ENCODE measurements around the gene ACP3. TPM values are rescaled to one million over a fixed set of nuclear protein-coding genes. Genes with fewer than 3 reads are reported as not detected.

ACP3 gene
- total and polyA plus RNA-seq, 9 donors, result 0.29 to 3.4 (median 0.58) TPM

DNA sequence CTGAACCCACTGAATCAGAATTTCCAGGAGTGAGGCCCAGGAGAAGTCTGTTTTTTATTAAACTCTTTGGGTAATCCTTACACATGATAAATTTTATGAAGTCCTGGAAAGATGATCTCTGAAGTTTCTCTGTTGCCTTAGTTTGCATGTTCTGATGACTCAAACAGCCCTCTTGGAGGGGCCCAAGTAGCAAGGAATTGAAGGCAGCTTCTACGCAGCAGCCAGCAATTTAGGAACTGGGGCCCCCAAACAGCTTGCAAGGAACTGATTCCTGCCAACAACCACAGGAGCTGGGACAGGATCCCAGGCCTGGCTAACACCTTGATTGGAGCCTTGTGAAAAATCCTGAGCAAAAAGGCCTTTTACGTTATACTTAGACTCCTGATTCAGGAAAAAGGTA, 5.4 kb upstream of the ACP3 start:
- no peak overlapping the region for H3K4me3 ChIP-seq (ENCODE audit: low read length)
- H3K4me1 ChIP-seq (ENCODE audit: control insufficient read depth, insufficient read depth, low read length), result no peaks in the 10 kb centered on the region
- DNase-seq, result peak; percentile 93
- no peak overlapping the region for H3K27ac ChIP-seq (ENCODE audit: low read length)
- no peaks in the 10 kb centered on the region for H3K36me3 ChIP-seq (ENCODE audit: control insufficient read depth, insufficient read depth, low read length)
- WGBS (ENCODE audit: insufficient coverage), result 14% methylated on average over 1 of the region's 2 CpGs
- H3K27me3 ChIP-seq (ENCODE audit: control insufficient read depth, insufficient read depth, low read length), result no peaks in the 10 kb centered on the region
- H3K9me3 ChIP-seq (replicated peaks; ENCODE audit: control insufficient read depth, low read depth, low read length), result no peaks in the 10 kb centered on the region

DNA sequence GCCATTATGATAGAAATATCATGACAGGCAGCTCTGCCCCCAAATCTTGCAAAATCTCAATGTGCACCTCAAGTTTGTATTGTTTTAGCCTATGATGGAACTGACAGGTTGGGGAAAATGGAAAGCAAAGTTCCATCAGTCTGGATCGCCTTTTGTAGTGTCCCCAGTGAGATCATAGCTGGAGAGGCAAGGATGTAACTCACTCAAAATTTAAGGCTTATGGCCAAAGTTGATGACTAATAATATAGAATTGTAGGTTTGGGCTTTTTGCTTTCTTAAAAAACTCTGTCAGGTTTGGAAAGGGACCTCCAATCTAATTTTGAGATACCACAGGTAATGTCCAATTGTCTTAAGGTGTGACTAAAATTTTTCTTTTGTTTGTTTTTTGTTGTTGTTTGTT, 1.4 kb upstream of the ACP3 start:
- Histone ChIP-seq H3K9me3 (replicated peaks; ENCODE audit: control insufficient read depth, low read depth, low read length) (no peaks in the 10 kb centered on the region), H3K27me3 (ENCODE audit: control insufficient read depth, insufficient read depth, low read length) (no peaks in the 10 kb centered on the region), H3K27ac (ENCODE audit: low read length) (no peak overlapping the region), H3K4me1 (ENCODE audit: control insufficient read depth, insufficient read depth, low read length) (no peaks in the 10 kb centered on the region), H3K4me3 (ENCODE audit: low read length) (no peak overlapping the region), H3K36me3 (ENCODE audit: control insufficient read depth, insufficient read depth, low read length) (no peaks in the 10 kb centered on the region)
- WGBS (ENCODE audit: insufficient coverage), result 25% methylated on average over 1 of the region's 1 CpG
- peak; percentile 35 for DNase-seq

DNA sequence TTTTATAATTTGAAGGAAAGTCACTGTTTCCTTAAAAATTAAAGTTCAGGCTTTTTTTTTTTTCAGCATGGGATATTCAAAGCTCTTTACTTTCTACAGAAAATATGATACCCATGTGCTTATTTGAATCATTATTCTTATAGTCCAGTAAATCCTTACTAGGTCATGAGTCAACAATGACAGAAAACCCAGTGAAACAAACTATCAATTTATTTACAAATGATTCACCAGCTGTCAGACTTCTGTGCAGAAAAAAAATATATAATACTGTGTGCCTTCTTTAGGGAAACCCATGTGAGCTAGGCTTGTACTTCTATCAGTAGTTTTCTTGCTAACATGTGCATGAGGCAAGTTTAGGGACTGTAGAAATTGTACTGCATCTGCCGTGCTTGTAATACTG, 1.2 kb downstream of the ACP3 start:
- H3K27me3 ChIP-seq (ENCODE audit: control insufficient read depth, insufficient read depth, low read length), result no peaks in the 10 kb centered on the region
- H3K4me1 ChIP-seq (ENCODE audit: control insufficient read depth, insufficient read depth, low read length), result no peaks in the 10 kb centered on the region
- H3K9me3 ChIP-seq (replicated peaks; ENCODE audit: control insufficient read depth, low read depth, low read length), result no peaks in the 10 kb centered on the region
- H3K4me3 ChIP-seq (ENCODE audit: low read length), result no peak overlapping the region
- H3K36me3 ChIP-seq (ENCODE audit: control insufficient read depth, insufficient read depth, low read length), result no peaks in the 10 kb centered on the region
- no peak overlapping the region for H3K27ac ChIP-seq (ENCODE audit: low read length)
- DNase-seq, result no peak
- WGBS (ENCODE audit: insufficient coverage), result no CpG with 5 or more reads among the region's 1 CpG

DNA sequence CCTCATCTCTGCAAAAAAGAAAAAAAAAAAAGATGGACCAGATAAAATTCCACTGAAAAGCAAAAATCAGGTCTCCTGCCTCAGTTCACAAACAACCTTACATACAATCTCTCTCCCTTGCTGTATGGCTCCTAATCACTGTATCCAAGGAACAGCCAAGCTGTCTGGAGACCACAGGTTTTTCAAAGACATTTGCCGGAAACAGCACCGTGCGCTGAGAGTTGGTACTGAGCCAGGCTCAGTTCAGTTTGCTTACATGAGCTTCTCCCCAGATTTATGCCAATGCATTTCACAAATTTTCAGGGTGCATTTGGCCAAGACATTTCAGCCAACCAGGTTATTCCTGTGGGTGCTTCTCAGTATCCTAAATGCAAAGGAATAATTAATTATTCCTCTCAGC, 4.1 kb downstream of the ACP3 start:
- H3K36me3 ChIP-seq (ENCODE audit: control insufficient read depth, insufficient read depth, low read length), result no peaks in the 10 kb centered on the region
- no peaks in the 10 kb centered on the region for H3K4me1 ChIP-seq (ENCODE audit: control insufficient read depth, insufficient read depth, low read length)
- no peak overlapping the region for H3K27ac ChIP-seq (ENCODE audit: low read length)
- H3K4me3 ChIP-seq (ENCODE audit: low read length), result no peak overlapping the region
- no peaks in the 10 kb centered on the region for H3K9me3 ChIP-seq (replicated peaks; ENCODE audit: control insufficient read depth, low read depth, low read length)
- WGBS (ENCODE audit: insufficient coverage), result 38% methylated on average over 3 of the region's 3 CpGs
- no peak for DNase-seq
- no peaks in the 10 kb centered on the region for H3K27me3 ChIP-seq (ENCODE audit: control insufficient read depth, insufficient read depth, low read length)

DNA sequence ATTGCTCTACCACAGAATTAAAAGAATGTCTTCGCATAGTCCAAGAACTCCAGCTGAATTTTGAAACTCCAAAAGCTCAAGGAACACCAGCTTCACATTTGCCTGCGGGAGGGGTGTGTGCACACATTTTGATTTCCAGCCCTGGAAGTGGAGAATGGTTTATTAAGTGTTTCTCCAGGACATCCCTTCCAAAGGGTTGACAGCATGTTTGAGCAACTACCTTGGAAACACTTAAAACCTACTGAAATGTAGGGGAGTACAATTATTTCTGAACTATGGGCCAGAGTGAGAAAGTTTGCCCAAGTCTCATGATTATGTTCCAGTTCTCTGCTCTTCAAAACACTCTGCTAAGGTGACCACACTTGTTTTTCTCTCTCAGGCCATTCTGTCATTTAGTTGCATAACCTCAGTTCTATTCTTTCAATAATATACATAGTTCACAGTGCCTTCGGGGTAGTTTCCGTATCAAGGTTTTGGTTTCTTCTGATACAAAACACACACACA, 7.9 kb downstream of the ACP3 start:
- Histone ChIP-seq H3K27me3 (ENCODE audit: control insufficient read depth, insufficient read depth, low read length) (no peaks in the 10 kb centered on the region), H3K9me3 (replicated peaks; ENCODE audit: control insufficient read depth, low read depth, low read length) (no peaks in the 10 kb centered on the region), H3K4me1 (ENCODE audit: control insufficient read depth, insufficient read depth, low read length) (no peaks in the 10 kb centered on the region), H3K27ac (ENCODE audit: low read length) (no peak overlapping the region), H3K36me3 (ENCODE audit: control insufficient read depth, insufficient read depth, low read length) (no peaks in the 10 kb centered on the region), H3K4me3 (ENCODE audit: low read length) (no peak overlapping the region)
- WGBS (ENCODE audit: insufficient coverage), result no CpG with 5 or more reads among the region's 4 CpGs
- DNase-seq, result peak; percentile 86

DNA sequence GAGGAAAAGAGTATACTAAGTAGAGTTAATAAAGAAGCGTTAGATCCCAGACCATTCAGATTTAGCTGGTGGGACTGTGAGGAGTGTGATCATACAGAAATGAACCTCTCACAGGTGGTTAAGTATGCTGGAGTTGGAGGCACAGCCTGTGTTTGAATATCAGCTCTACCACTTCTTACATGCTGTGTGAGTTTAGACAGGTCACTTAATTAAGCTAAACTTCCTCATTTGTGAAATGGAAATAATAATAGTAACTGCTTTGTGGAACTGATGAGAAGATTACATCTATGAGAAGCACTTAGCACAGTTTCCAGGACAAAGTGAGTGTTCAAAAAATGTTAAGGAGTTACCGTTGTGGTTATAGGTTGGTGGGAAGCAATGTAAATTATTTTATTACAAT, 8.4 kb downstream of the ACP3 start:
- no peak for DNase-seq
- WGBS (ENCODE audit: insufficient coverage), result no CpG with 5 or more reads among the region's 2 CpGs
- Histone ChIP-seq H3K27me3 (ENCODE audit: control insufficient read depth, insufficient read depth, low read length) (no peaks in the 10 kb centered on the region), H3K4me3 (ENCODE audit: low read length) (no peak overlapping the region), H3K9me3 (replicated peaks; ENCODE audit: control insufficient read depth, low read depth, low read length) (no peaks in the 10 kb centered on the region), H3K27ac (ENCODE audit: low read length) (no peak overlapping the region), H3K4me1 (ENCODE audit: control insufficient read depth, insufficient read depth, low read length) (no peaks in the 10 kb centered on the region), H3K36me3 (ENCODE audit: control insufficient read depth, insufficient read depth, low read length) (no peaks in the 10 kb centered on the region)

DNA sequence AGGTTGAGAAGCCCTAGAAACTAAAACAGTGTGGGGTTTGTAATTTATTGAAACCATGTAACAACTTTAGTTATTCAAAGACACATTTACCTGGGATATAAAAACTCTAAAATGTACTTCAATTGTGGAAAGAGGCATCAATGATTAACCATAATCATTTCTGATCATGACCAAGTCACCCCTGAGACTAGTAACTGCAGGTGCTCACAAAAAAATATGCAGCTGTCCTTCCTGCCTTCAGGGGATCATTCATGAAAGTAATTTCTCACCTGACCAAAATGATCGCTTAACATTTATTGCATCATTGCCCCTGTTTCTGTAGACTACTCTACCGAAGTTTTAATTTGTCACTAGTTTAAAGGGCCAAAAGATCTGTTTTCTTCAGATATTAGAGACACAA, 9.0 kb downstream of the ACP3 start:
- no CpG with 5 or more reads among the region's 2 CpGs for WGBS (ENCODE audit: insufficient coverage)
- Histone ChIP-seq H3K9me3 (replicated peaks; ENCODE audit: control insufficient read depth, low read depth, low read length) (no peaks in the 10 kb centered on the region), H3K4me1 (ENCODE audit: control insufficient read depth, insufficient read depth, low read length) (no peaks in the 10 kb centered on the region), H3K27ac (ENCODE audit: low read length) (no peak overlapping the region), H3K27me3 (ENCODE audit: control insufficient read depth, insufficient read depth, low read length) (no peaks in the 10 kb centered on the region), H3K4me3 (ENCODE audit: low read length) (no peak overlapping the region), H3K36me3 (ENCODE audit: control insufficient read depth, insufficient read depth, low read length) (no peaks in the 10 kb centered on the region)
- no peak for DNase-seq

DNA sequence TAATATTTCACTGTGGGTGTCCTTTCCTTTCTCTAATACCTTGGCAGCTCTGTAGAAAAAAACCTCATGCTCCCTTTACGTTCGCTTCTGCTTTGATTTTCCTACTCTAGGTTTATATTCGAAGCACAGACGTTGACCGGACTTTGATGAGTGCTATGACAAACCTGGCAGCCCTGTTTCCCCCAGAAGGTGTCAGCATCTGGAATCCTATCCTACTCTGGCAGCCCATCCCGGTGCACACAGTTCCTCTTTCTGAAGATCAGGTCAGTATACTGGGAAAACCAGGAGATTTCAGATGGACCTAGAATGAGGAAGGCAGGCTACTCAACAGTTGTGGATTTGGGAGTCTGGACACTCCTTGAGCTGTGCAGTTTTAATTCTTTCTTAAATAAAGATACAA, 14.9 kb downstream of the ACP3 start:
- H3K9me3 ChIP-seq (replicated peaks; ENCODE audit: control insufficient read depth, low read depth, low read length), result no peaks in the 10 kb centered on the region
- DNase-seq, result no peak
- H3K27ac ChIP-seq (ENCODE audit: low read length), result no peak overlapping the region
- H3K36me3 ChIP-seq (ENCODE audit: control insufficient read depth, insufficient read depth, low read length), result no peaks in the 10 kb centered on the region
- 73% methylated on average over 5 of the region's 6 CpGs for WGBS (ENCODE audit: insufficient coverage)
- no peak overlapping the region for H3K4me3 ChIP-seq (ENCODE audit: low read length)
- no peaks in the 10 kb centered on the region for H3K4me1 ChIP-seq (ENCODE audit: control insufficient read depth, insufficient read depth, low read length)
- H3K27me3 ChIP-seq (ENCODE audit: control insufficient read depth, insufficient read depth, low read length), result no peaks in the 10 kb centered on the region

DNA sequence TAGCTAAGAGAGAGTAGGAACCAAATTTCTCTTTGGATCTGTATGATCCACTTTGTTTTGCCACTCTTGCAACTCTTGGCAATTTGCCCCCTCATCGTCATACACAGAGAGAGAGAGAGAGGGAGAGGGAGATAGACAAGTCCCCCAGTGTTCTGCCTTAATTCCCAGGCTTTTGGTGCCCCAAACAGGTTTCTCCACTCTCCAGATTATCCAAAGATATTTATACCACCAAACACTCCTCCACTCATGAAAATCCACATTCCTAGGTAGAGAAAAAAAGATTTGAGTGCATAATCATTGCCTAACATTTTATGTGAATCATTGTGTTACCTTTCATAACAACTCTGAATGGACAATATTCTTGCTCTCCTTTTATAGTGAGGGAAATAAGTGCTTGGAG, 15.3 kb downstream of the ACP3 start:
- no CpG with 5 or more reads among the region's 1 CpG for WGBS (ENCODE audit: insufficient coverage)
- no peaks in the 10 kb centered on the region for H3K9me3 ChIP-seq (replicated peaks; ENCODE audit: control insufficient read depth, low read depth, low read length)
- H3K4me1 ChIP-seq (ENCODE audit: control insufficient read depth, insufficient read depth, low read length), result no peaks in the 10 kb centered on the region
- no peak overlapping the region for H3K4me3 ChIP-seq (ENCODE audit: low read length)
- no peak for DNase-seq
- H3K27me3 ChIP-seq (ENCODE audit: control insufficient read depth, insufficient read depth, low read length), result no peaks in the 10 kb centered on the region
- H3K27ac ChIP-seq (ENCODE audit: low read length), result no peak overlapping the region
- H3K36me3 ChIP-seq (ENCODE audit: control insufficient read depth, insufficient read depth, low read length), result no peaks in the 10 kb centered on the region

DNA sequence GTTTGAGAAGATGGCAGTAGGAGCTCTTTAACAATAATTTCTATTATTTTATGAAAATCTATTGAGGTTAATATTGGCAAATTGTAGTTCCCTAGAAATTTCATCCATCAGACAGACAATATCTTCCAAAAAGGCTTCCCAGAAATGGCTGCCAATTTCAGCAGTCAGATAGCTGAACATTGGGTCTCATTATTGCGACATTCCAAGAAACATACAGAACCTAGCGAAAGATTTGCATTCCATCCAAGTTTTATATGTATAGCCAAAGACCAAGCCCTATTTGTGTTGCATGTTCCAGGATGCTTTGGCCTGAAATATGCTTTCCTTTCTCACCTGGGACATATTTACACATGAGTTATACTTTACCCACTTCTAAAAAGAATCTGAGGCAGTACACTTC, 24.5 kb downstream of the ACP3 start:
- WGBS (ENCODE audit: insufficient coverage), result 0% methylated on average over 1 of the region's 2 CpGs
- peak; percentile 31 for DNase-seq
- Histone ChIP-seq H3K9me3 (replicated peaks; ENCODE audit: control insufficient read depth, low read depth, low read length) (no peaks in the 10 kb centered on the region), H3K4me3 (ENCODE audit: low read length) (no peak overlapping the region), H3K27me3 (ENCODE audit: control insufficient read depth, insufficient read depth, low read length) (no peaks in the 10 kb centered on the region), H3K4me1 (ENCODE audit: control insufficient read depth, insufficient read depth, low read length) (peaks cover 4% of the 10 kb centered on the region), H3K36me3 (ENCODE audit: control insufficient read depth, insufficient read depth, low read length) (no peaks in the 10 kb centered on the region), H3K27ac (ENCODE audit: low read length) (no peak overlapping the region)

DNA sequence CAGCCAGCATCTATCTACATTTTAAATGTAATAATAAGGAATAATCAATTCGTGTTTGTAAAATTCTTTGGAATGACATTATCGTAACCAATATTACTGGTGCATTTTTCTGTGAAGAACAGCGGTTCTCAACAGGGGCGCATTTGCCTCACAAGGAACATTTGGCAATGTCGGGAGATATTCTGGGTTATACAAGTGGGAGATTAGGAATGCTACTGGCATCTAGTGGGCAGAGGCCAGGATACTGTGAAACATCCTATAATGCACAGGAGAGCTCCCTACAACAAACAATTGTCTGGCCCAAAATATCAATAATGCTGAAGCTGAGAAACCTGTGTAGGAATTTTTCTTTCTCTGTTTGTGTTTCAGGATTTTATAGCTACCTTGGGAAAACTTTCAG, 25.0 kb downstream of the ACP3 start:
- Histone ChIP-seq H3K4me3 (ENCODE audit: low read length) (no peak overlapping the region), H3K9me3 (replicated peaks; ENCODE audit: control insufficient read depth, low read depth, low read length) (no peaks in the 10 kb centered on the region), H3K27ac (ENCODE audit: low read length) (no peak overlapping the region), H3K27me3 (ENCODE audit: control insufficient read depth, insufficient read depth, low read length) (no peaks in the 10 kb centered on the region), H3K36me3 (ENCODE audit: control insufficient read depth, insufficient read depth, low read length) (no peaks in the 10 kb centered on the region), H3K4me1 (ENCODE audit: control insufficient read depth, insufficient read depth, low read length) (peaks cover 4% of the 10 kb centered on the region)
- no CpG with 5 or more reads among the region's 5 CpGs for WGBS (ENCODE audit: insufficient coverage)
- DNase-seq, result peak; percentile 30

All from muscle of leg (tissue), 11 donors.